ENCODE data around the gene TNXB.
"Not testable (repeated sequence)": the region's sequence is repeated elsewhere in the genome, so short reads cannot be mapped to it uniquely, and the experiment has no call there.

TNXB gene

GRCh38 chr6:32146287-32146686 is 37.1 kb upstream of the TNXB start:
- H3K4me1 ChIP-seq = no peaks in the 10 kb centered on the region
- H3K27me3 ChIP-seq = no peaks in the 10 kb centered on the region

GRCh38 chr6:32144238-32144637 is 35.1 kb upstream of the TNXB start:
- H3K9me3 ChIP-seq; H3K36me3 ChIP-seq; DNase-seq; H3K4me1 ChIP-seq; H3K27me3 ChIP-seq; H3K4me3 ChIP-seq (ENCODE audit: low read depth, low read length): not testable (repeated sequence)

More at GRCh38 chr6:32146287-32146686, 37.1 kb upstream of the TNXB start:
- Histone ChIP-seq H3K4me3 (ENCODE audit: low read depth, low read length) (no peak overlapping the region), H3K9me3 (no peaks in the 10 kb centered on the region), H3K36me3 (no peaks in the 10 kb centered on the region)
- no peak for TF ChIP-seq CTCF (IDR thresholded peaks at IDR 0.05; ENCODE audit: low read depth, low read length)
- DNase-seq = no peak

- TF ChIP-seq CTCF (IDR thresholded peaks at IDR 0.05; ENCODE audit: low read depth, low read length) = no peak
- DNase-seq = no peak
- Histone ChIP-seq H3K4me3 (ENCODE audit: low read depth, low read length) (no peak overlapping the region), H3K9me3 (no peaks in the 10 kb centered on the region), H3K36me3 (no peaks in the 10 kb centered on the region), H3K27me3 (no peaks in the 10 kb centered on the region), H3K4me1 (no peaks in the 10 kb centered on the region)
Measured at GRCh38 chr6:32140420-32141046, 31.4 kb upstream of the TNXB start.

GRCh38 chr6:32139590-32139989 is 30.5 kb upstream of the TNXB start:
- Histone ChIP-seq H3K4me1 (no peaks in the 10 kb centered on the region), H3K4me3 (ENCODE audit: low read depth, low read length) (no peak overlapping the region), H3K9me3 (no peaks in the 10 kb centered on the region), H3K36me3 (no peaks in the 10 kb centered on the region), H3K27me3 (no peaks in the 10 kb centered on the region)
- TF ChIP-seq CTCF (IDR thresholded peaks at IDR 0.05; ENCODE audit: low read depth, low read length) = no peak
- DNase-seq = no peak

GRCh38 chr6:32137454-32137853 is 28.3 kb upstream of the TNXB start:
- no peak for DNase-seq
- Histone ChIP-seq H3K36me3 (no peaks in the 10 kb centered on the region), H3K27me3 (no peaks in the 10 kb centered on the region), H3K4me1 (no peaks in the 10 kb centered on the region), H3K9me3 (no peaks in the 10 kb centered on the region), H3K4me3 (ENCODE audit: low read depth, low read length) (no peak overlapping the region)
- TF ChIP-seq CTCF (IDR thresholded peaks at IDR 0.05; ENCODE audit: low read depth, low read length) = no peak

GRCh38 chr6:32133786-32134185 is 24.6 kb upstream of the TNXB start:
- TF ChIP-seq CTCF (IDR thresholded peaks at IDR 0.05; ENCODE audit: low read depth, low read length) = no peak
- Histone ChIP-seq H3K9me3 (no peaks in the 10 kb centered on the region), H3K4me3 (ENCODE audit: low read depth, low read length) (no peak overlapping the region), H3K4me1 (peaks cover under 1% of the 10 kb centered on the region; the same call in 1 of the 2 replicates), H3K27me3 (no peaks in the 10 kb centered on the region), H3K36me3 (no peaks in the 10 kb centered on the region)
- DNase-seq = no peak
